SK-N-SH treated with all-trans-retinoic acid at 6 μM for 48 hours (cell line): ENCODE data around the gene RNGTT.

Source experiments
- ARNTL ChIP-seq: fragments of 450-650 bp; formaldehyde crosslinking; IDR thresholded peaks from 2 replicates; pipeline ENCODE4 v1.5.0; 2020; ENCODE audit warnings: low read depth, mild to moderate bottlenecking, moderate library complexity, borderline replicate concordance
- BACH2 ChIP-seq: fragments of 250-450 bp; sonication (Bioruptor Pico); IDR thresholded peaks from 2 replicates; pipeline ENCODE4 v1.9.0; 2021; ENCODE audit warnings: mild to moderate bottlenecking, borderline replicate concordance
- OSR1 ChIP-seq: fragments of 250-450 bp; sonication (Bioruptor Pico); IDR thresholded peaks from 2 replicates; pipeline ENCODE4 v1.8.0; 2022; ENCODE audit warnings: moderate library complexity, mild to moderate bottlenecking, inconsistent platforms
- PPARA ChIP-seq: fragments of 250-450 bp; sonication (Bioruptor Pico); IDR thresholded peaks from 2 replicates; pipeline ENCODE4 v1.5.0; 2020; ENCODE audit warnings: mild to moderate bottlenecking, borderline replicate concordance
- RARB ChIP-seq: fragments of 250-450 bp; sonication (Bioruptor Pico); IDR thresholded peaks from 2 replicates; pipeline ENCODE4 v1.8.0; 2021; ENCODE audit warnings: mild to moderate bottlenecking, moderate library complexity
- TOX ChIP-seq: fragments of 250-450 bp; sonication (Bioruptor Pico); IDR thresholded peaks from 2 replicates; pipeline ENCODE4 v1.8.0; 2021; ENCODE audit warnings: mild to moderate bottlenecking, moderate library complexity, borderline replicate concordance
- TF ChIP-seq, protein P1 (sequence below): fragments of 250-450 bp; sonication (Bioruptor Pico); IDR thresholded peaks from 2 replicates; pipeline ENCODE4 v1.5.1; 2021; ENCODE audit warnings: mild to moderate bottlenecking, moderate library complexity

DNA sequence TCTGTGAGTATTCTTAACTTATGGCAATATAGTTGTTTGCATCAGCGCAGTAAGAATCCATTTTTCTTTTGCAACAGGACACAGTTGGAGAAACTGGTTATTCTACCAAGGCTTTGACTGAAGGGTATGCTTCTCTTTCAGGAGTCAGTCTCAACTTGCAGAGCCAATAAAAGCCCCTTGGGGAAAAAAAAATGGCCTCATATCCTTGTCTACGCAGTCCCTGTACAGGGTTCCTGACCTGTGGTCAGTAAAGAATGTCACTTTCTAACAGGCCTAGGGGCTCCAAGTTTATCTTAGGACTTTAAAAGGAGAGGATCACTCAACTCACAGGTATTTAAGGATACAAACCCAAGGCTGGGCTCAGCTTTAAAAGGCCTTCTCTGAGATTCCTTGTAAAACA is 6.9 kb upstream of the RNGTT start:
- TF ChIP-seq RARB (CRISPR knock-in tag) (no peak), TOX (CRISPR knock-in tag) (no peak), PPARA (CRISPR knock-in tag) (no peak), OSR1 (no peak), BACH2 (no peak), ARNTL (CRISPR knock-in tag) (no peak)
- TF ChIP-seq, protein P1, sequence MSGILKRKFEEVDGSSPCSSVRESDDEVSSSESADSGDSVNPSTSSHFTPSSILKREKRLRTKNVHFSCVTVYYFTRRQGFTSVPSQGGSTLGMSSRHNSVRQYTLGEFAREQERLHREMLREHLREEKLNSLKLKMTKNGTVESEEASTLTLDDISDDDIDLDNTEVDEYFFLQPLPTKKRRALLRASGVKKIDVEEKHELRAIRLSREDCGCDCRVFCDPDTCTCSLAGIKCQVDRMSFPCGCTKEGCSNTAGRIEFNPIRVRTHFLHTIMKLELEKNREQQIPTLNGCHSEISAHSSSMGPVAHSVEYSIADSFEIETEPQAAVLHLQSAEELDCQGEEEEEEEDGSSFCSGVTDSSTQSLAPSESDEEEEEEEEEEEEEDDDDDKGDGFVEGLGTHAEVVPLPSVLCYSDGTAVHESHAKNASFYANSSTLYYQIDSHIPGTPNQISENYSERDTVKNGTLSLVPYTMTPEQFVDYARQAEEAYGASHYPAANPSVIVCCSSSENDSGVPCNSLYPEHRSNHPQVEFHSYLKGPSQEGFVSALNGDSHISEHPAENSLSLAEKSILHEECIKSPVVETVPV (CRISPR knock-in tag), result no peak
